Skeletal muscle cell (primary cell): ENCODE results near the gene SLC35F6.
A peak's percentile ranks its signal among the peaks of the same experiment; 100 is the strongest.
"Not testable (repeated sequence)": the region's sequence is repeated elsewhere in the genome, so short reads cannot be mapped to it uniquely, and the experiment has no call there.

Source experiments
- DNase-seq: peaks from one replicate; pipeline ENCODE4 v3.0.0-alpha.2; 2010; ENCODE audit warnings: low read depth
- H3K4me3 ChIP-seq: 2 replicates; pipeline ENCODE4 v1.5.1; 2011; ENCODE audit warnings: low read depth, mild to moderate bottlenecking, control low read depth, low read length, moderate library complexity

The SLC35F6 gene

DNA sequence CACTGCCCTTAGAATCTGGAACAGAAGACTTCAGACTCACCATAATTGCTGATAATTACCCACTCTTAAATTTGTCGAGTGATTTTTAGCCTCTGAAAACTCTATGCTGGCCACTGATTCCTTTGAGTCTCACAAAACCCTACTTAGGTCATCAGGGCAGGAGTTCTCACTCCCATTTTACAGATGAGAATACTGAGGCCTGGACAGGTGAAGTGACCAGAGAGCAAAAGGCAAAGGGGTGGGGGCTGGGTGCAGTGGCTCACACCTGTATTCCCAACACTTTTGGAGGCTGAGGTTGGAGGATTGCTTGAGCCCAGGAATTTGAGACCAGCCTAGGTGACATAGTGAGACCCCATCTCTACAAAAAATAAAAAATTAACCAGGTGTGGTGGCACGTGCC is 34.8 kb upstream of the SLC35F6 start:
- H3K4me3 ChIP-seq: no peak overlapping the region
- DNase-seq: no peak

DNA sequence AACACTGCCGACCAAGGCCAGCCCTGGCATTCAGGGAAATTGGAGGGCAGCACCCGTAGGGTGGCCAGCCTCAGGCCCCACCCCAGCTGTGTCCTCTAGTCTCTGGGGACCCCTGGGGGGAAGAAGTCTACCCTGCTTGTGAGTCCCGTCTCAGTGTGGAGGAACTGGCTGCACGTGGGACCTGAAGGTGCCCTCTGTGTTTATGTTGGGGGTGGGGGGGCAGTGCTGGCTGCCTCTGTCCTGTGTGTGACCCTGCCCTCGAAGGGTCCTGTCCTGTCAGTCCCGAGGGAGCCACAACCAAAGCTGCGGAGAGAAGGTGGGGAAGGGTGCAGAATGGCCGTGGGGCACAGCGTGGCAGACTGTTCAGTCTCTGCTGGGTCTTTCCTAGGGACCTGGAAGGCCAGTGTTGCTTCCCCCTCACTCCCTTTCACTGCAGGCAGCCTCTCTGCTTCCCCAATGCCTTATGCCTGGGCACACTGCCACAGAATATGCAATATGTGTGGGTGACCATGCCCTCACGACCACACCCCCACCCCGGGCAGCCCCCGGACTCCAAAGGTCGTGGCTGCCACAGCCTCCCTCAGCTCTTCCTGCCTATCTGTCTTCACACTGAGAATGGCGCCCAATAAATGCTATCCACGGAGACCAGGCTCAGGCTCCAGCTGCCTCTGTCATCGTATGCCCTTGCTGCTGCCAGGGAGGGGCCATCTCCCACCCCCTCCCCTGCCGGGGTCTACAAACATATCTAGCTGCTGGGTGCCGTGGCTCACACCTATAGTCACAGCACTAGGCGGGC is 33.3 kb upstream of the SLC35F6 start:
- DNase-seq: no peak
- no peak overlapping the region for H3K4me3 ChIP-seq

DNA sequence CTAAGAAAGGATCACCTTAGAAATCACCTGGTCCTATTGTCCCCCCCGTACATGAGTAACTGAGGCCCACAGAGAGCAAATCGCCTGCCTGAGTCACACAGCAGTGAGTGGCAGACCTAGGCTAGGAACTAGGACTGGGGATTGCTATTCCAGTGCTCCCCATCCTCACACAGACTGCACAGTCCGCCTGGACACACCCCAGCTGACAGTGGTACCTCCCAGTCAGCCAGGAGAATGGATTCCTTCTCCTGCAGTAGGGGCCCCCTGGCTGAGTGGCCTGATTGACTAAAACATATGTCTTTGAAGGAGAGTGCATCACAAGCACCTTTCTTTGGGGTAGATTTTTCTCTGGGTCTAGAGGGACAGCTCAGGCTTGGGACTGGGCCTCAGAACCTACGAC is 32.4 kb upstream of the SLC35F6 start:
- no peak overlapping the region for H3K4me3 ChIP-seq
- DNase-seq: no peak

DNA sequence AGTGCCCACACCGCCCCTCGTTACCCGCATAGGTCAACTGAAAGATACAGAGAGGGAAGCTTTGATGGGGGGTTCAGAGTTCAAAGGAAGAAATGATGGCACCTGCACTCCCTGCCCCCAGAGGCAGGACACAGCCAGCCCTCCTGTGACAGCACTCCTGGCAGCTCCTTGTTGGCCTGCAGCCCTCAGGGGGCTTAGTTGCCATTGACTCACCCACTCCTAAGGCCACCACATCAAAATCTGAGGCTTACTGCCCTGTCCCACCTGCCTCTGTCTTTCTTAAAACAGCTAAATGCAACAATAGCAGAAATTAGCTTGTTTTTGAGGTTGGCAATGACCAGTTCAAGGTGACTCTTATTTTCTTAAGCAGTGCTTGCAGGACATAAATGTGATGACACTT is 31.6 kb upstream of the SLC35F6 start:
- DNase-seq: no peak

DNA sequence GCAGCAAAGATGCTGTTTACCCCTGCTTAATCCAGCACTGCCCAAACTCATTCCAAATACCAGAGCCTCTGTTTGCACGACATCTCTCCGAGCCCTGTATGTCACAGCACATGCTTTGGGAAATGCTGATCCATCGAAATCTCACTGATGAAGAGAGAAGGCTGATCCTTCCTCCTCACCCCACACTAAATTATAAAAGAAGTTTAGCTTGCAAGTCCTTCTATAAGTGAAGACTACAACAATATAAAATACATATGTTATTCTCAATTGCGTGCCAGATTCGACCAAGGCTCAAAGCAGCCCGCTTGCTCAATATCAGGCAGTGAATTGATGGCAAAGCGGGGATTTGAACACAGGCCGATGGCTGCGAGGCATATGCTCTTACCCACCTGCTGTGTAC is 30.7 kb upstream of the SLC35F6 start:
- no peak for DNase-seq
- no peak overlapping the region for H3K4me3 ChIP-seq

More for the DNA sequence above, 31.6 kb upstream of the SLC35F6 start:
- H3K4me3 ChIP-seq: no peak overlapping the region

DNA sequence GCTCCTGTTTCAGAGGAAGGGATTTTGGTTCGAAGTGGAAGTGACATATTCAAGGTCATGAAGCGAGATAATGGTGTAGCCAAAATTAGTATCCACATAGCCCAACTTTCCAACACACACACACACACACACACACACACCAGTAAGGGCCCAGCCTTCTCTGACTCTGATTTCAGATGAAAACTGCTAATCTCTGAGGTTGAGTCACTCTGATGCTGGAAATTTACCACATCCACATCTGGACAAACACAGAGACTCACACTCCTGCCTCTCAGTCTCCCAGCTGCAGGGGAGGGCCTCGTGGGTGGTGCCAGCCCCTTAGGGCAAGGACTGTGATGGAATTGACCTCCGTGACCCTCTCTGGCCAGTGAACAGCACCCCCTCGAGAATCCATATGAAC is 29.0 kb upstream of the SLC35F6 start:
- DNase-seq: peak; percentile 70
- H3K4me3 ChIP-seq: no peak overlapping the region

DNA sequence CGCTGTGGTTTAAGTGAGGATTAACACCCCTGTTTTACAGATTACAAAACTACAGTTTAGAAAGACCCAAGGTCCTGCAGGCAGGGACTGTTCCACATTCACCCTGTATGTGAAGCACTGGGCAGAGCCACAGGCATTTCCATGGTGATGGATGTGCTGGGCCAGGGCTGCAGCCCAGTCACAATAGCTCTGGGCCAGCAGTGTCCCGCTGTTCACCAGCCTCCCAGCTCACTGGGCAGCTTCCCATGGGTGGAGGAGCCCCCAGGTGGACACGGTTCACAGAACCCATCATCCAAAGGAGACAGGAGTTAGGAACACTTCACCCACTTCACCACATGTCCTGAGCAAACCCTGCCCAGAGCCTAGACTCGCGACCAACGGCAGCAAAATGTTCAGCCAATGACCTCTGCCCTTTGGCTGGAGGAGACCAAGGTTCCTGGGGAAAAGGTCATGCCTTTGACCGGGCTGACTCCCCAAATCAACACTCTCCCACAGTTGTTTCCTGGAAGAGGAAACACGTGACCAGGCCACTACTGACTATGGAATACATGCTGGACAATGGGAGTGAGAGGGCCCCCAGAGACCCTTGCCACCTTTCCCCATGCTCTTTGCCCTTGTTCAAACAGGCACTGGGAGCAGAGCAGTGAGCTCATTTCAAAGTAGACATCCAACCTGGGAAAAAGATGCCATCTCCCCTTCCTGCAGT is 28.0 kb upstream of the SLC35F6 start:
- DNase-seq: no peak
- H3K4me3 ChIP-seq: no peak overlapping the region

DNA sequence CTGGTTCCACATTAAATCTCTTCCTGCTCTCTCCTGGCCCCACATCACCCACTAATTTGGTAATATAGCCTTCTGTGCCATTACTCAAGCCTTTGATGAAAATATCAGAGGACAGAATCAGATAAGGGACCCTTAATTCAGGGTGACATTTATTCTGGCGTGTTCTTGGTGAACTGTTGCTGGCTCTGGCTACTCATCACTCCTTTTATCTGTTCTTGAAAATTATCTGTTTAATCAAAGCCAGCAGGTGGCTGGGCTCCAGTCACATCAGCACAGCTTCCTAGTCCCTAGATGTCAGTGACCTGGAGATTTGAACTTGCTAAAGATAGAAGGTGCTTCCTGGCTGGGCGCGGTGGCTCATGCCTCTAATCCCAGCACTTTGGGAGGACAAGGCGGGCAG is 26.9 kb upstream of the SLC35F6 start:
- no peak for DNase-seq

DNA sequence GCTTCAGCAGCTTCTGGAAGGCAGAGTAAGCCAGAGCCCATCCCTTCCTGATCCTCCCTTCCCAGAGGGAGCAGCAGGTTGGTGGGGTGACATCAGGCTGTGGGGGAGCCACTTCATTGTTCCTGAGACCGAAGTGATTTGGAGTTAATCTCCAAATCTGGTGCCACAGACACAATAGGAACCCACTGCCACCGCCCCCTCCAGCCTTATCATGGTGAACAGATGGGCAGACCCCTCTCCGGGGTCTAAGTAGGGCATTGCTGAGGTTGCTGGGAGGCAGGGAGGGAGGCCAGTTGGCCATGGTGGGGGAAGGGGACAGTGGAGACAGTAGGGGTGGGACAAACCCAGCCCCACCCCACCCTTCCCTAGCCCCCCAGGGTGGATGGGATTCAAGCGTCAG is 25.6 kb upstream of the SLC35F6 start:
- H3K4me3 ChIP-seq: no peak overlapping the region
- DNase-seq: no peak

More for the DNA sequence above, 26.9 kb upstream of the SLC35F6 start:
- no peak overlapping the region for H3K4me3 ChIP-seq

DNA sequence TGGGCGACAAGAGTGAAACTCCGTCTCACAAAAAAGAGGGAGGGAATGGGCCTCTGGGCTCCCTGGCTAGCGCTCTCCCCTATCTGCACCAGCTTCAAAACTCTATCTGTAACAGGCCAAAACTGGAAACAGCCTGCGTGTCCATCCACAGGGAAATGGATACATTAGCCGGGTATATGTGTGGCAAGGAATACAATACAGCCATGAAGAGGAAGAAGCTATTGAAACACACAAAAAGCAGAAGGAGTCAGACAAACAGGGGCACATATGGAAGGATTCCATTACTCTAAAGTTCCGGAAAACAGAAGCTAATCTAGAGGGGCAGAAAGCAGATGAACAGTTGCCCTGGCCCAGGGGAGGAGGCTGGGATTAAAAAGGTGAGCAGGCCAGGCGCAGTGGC is 24.6 kb upstream of the SLC35F6 start:
- no peak overlapping the region for H3K4me3 ChIP-seq
- no peak for DNase-seq

DNA sequence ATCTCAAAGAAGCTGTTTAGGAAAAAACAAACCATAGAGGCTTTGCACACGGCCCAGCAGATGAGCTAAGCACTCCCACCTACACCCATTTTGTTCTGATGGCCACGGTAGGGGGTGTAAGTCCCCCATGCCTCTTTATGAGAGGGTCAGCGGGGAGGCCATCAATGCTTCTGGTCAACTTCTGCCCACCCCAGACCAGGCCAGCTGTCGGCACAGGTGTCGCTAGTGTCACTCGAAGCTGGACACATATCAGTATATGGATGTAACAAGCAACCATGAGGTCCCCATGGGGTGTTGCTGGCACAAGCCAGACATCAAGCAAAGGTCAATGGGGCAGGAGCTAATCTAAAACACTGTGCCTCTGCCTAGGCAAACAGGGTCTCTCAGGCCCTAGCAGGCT is 23.7 kb upstream of the SLC35F6 start:
- no peak for DNase-seq
- H3K4me3 ChIP-seq: no peak overlapping the region

DNA sequence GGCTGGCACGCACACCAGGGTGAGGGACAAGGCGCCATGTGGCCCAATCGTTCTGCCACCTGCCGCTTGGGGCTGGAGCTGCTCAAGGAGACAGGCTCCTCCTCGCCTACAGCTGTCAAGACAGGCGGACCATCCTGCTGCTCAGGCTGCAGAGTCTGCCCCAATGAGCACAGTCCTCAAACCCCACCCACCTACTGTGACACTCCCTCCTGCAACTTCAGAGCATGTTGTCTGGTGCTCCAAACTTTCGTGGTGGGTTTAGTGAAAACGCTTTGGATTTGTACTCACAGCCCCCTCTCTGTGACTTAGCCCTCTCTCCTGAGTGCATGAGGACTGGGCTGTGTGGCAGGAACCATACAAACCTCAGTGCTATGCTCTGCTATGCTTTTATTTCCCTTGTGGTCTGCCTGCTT is 23.2 kb upstream of the SLC35F6 start:
- DNase-seq: no peak
- H3K4me3 ChIP-seq: no peak overlapping the region

DNA sequence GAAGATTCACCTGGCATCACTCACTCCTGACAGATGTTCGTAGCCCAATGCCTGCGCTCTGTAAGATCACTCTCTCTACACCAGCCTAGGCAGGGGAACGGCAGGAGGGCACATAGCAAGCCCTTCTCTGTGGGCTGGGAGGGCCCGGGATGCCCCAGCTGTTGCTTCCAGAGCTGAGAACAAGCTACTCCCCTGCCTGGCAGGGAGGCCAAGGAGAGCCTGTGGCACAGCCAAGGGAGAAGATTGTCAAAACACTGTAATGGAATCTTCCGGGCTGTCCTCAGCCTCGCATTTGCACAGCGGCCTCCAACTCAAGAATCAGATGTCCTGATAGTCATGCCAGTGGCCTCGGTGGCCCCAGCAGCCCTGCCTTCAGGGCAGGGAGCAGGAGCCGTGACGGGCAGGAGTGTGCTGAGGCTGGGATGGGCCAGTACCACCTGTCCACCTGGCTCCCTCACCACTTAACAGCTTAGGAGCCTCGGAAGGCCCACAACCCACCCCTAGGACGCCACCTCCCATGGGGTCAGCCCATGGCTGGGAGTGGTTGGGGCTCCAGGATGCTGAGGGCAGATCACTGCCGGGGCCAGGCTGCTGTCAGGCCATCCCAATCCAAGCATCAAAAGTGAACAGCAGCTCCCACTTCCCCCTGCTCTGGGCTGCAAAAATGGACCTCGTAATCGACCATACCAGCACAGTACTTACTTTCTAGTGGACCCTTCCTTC is 21.9 kb upstream of the SLC35F6 start:
- DNase-seq: no peak
- H3K4me3 ChIP-seq: no peak overlapping the region

DNA sequence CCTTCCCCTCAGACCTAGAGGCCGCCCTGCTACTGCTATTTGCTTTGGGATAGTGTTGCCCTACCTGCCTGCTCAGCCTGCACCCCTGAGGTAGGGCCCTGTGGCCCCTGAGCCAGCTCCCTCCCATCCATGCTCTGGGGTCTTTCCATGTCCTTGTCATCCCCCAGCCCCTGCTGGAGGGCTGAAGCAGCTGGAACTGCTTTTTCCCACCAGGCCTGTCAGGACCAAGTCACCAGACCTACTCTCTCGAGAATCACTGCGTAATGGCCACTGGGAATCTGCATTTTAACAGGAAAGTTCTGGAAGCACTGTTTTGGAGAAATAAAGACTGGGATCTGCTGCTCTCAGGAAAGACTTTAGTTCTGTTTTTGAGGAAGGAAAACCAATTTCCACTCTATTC is 20.2 kb upstream of the SLC35F6 start:
- H3K4me3 ChIP-seq: no peak overlapping the region
- no peak for DNase-seq

DNA sequence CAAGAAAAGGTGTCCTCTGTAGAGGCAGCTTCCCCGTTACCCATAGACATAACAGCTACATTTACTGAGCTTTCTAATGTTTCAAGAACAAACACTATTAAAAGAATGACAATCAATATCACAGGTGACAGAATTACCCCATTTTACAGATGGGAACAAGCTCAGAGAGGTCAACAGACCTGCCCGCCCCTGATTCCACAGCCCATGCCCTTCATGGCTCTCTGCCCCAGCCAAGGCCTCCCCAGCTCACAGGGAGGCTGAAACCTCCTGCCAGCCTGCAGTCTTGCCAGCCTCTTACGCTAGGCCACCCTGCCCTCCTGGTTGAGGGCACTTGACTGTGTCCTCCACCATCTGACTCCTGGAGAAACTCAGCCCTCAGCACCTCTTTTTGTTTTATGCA is 19.1 kb upstream of the SLC35F6 start:
- no peak overlapping the region for H3K4me3 ChIP-seq
- DNase-seq: no peak

DNA sequence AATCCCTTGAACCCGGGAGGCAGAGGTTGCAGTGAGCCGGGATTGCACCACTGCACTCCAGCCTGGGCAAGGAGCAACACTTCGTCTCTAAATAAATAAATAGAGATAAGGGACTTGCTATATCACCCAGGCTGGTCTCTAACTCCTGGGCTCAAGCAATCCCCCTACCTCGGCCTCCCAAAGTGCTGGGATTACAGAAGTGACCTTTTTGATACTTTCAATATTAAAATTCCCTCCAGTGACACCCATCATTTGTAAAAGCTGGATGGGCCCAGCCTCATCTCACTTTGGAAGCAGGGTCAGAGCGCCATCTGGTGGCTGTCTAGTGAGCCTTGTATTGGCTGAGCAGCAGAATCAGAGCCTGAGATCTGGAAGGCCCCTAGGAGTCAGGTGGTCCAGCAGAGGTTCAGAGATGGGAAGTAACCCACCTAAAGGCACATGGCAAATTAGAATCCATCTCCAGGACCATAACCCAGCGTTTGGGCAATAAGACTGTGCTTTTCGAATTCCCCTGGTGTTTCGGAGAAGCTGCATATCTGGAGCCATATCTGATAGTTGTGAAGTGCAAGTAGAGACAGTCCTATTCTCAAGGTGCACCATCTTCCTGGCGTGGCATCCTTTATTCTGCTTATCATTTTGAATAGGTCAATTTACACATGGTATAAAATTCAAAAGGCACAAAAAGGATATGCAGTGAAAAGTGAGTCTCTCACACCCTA is 18.3 kb upstream of the SLC35F6 start:
- no peak overlapping the region for H3K4me3 ChIP-seq
- peak; percentile 27 for DNase-seq

DNA sequence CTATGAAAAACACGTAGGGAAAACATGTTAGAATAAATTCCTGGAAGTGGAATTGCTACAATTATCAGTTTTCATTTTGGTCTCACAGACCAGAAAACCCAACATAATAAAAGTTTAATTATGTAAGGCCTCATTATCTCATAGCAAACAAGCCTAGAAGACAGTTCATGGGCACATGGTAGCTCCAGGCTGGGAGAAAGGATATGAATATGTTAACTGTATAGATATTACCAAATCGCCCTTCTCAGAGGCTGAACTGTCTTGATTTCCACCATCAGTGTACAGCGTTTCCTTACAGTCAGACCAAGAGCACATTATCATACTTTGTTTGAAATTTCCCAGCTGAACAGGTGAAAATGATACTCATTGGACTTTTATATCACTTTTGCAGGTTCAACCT is 17.1 kb upstream of the SLC35F6 start:
- H3K4me3 ChIP-seq: no peak overlapping the region
- DNase-seq: no peak

DNA sequence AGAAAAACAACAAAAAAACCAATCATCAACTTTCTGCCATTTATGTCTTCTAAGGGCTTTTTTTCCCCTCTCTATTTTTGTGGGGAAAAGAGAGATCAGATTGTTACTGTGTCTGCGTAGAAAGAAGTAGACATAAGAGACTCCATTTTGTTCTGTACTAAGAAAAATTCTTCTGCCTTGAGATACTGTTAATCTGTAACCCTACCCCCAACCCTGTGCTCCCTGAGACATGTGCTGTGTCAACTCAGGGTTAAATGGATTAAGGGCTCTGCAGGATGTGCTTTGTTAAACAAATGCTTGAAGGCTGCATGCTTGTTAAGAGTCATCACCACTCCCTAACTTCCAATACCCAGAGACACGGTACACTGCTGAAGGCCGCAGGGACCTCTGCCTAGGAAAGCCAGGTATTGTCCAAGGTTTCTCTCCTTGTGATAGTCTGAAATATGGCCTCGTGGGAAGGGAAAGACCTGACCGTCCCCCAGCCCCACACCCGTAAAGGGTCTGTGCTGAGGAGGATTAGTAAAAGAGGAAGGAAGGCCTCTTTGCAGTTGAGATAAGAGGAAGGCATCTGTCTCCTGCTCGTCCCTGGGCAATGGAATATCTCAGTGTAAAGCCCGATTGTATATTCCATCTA is 14.2 kb upstream of the SLC35F6 start:
- H3K4me3 ChIP-seq, DNase-seq: not testable (repeated sequence)

DNA sequence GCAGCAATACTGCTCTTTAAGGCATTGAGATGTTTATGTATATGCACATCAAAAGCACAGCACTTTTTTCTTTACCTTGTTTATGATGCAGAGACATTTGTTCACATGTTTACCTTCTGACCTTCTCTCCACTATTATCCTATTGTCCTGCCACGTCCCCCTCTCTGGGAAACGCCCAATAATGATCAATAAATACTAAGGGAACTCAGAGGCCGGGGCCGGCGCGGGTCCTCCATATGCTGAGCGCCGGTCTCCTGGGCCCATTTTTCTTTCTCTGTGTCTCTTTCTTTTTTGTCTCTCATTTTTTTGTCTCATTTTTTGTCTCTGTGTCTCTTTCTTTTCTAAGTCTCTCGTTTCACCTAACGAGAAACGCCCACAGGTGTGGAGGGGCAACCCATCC is 13.6 kb upstream of the SLC35F6 start:
- DNase-seq, H3K4me3 ChIP-seq: not testable (repeated sequence)
